Measurements from ENCODE around the gene PRKAR1B.

Gene PRKAR1B

DNA sequence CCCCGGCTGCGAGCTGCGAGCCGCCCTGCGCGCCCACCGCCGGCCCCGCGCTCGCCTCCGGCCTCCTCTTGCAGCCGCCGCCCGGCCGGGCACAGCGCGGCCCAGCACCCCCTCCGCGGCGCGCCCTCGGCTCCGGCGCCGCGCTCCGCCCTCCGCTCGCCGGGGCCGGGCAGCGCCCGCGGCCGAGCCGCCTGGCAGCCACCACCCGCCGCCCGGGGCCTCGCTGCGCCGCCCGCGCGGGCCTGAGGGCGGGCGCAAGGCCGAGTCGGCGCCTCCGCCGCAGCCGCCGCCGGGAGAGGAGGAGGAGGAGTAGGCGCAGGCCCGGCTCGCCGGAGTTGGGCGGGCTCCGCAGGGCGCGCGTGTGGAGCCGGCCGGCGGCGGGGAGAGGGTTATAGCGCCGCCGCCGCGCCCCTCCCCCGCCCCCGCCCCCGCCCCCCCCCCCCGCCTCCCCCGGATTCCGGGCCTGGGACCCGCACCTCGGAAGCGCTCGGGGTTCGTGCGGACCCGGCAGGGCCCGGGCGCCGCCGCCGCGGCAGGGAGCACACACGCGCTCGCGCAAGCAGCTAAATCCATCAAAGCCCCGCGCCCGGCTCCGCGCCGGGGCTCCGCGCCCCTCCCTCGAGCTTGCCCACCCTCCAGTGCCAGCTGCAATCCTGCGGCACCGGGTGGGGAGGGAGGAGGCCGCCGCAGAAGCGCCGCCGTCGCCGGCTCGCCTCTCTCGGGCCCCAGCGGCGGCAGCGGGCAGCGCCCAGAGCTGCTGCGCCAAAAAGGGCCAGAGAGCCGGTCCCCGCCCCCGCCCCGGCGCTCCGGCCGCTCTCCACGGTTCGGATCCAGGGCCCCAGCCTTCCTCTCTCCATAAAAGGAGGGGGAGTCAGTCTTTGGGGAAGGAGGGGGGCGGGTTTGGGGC lies 207.3 kb downstream of the PRKAR1B start, which contains the start of gene PDGFA:
TSS of gene PDGFA (minus strand) at position 363 of the 907 bp plus-strand sequence. CDS start 845 bp downstream, outside the sequence.
- peaks cover 33% of the 10 kb centered on the region for H3K27me3 ChIP-seq (ENCODE audit: insufficient read depth, insufficient read length)
- H3K4me1 ChIP-seq (ENCODE audit: insufficient read depth, insufficient read length), result peaks cover 21% of the 10 kb centered on the region
- DNase-seq (ENCODE audit: low read depth, low spot score), result no peak
- TF ChIP-seq SUZ12 (IDR thresholded peaks at IDR 0.05; ENCODE audit: extremely low read depth, insufficient read depth, insufficient read length) (no peak), ZNF274 (IDR thresholded peaks at IDR 0.05; ENCODE audit: low read depth, low read length) (no peak), YY1 (IDR thresholded peaks at IDR 0.05; ENCODE audit: insufficient read depth, insufficient read length) (no peak)
- no peaks in the 10 kb centered on the region for H3K9me3 ChIP-seq (ENCODE audit: insufficient read depth, low read length)
- peak within 1 kb of the TSS; percentile 98 for H3K9ac ChIP-seq (ENCODE audit: insufficient read length, low read depth)
- H3K4me3 ChIP-seq (ENCODE audit: insufficient read length, low read depth), result peak within 1 kb of the TSS; percentile 89
- peaks cover 13% of the 10 kb centered on the region for H3K36me3 ChIP-seq (ENCODE audit: insufficient read depth, insufficient read length, low read length)

DNA sequence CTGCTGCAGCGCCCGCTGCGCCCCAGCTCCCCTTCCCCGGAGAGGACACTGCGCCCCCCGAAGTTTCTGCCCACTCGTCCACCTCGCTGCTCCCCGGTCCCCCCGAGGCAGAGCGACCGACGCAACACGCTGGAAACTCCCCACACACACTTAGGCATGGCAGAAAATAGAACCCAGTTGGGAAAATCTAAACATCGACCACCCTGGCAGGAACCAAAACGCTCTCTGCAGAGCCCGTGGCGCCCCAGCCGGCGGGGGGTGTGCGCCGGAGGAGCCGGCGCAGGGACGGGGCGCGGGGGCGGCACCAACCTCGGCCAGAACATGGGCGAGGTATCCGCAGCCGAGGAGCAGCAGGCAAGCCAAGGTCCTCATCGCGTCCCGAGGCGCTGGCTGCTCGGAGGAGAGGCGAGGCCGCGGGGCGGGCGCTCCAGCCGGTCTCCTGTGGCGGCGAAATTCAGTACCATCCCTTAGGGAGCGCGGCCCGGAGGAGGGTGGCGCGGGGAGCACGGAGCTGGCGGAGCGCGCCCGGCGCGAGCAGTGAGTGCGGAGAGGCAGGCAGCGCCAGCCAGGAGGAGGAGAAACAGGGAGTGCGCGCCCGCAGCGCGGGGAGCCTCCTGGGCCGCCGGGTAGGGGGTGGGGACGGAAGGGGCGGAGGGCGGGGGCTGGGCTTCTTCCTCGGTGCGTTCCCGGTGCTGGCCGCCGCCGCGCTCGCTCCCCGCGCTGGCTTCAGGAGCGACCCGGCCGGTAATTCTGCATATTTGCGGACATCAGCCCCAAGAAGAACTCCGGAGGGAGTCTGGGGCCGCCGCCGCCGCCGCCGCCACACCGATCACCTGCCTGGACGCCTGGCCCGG lies 208.2 kb downstream of the PRKAR1B start:
- no peak for TF ChIP-seq SUZ12 (IDR thresholded peaks at IDR 0.05; ENCODE audit: extremely low read depth, insufficient read depth, insufficient read length)
- TF ChIP-seq YY1 (IDR thresholded peaks at IDR 0.05; ENCODE audit: insufficient read depth, insufficient read length), result no peak
- TF ChIP-seq ZNF274 (IDR thresholded peaks at IDR 0.05; ENCODE audit: low read depth, low read length), result no peak
- H3K9me3 ChIP-seq (ENCODE audit: insufficient read depth, low read length), result no peaks in the 10 kb centered on the region
- H3K27me3 ChIP-seq (ENCODE audit: insufficient read depth, insufficient read length), result peaks cover 33% of the 10 kb centered on the region
- peaks cover 30% of the 10 kb centered on the region for H3K4me1 ChIP-seq (ENCODE audit: insufficient read depth, insufficient read length)
- no peak for DNase-seq (ENCODE audit: low read depth, low spot score)
- peaks cover 22% of the 10 kb centered on the region for H3K36me3 ChIP-seq (ENCODE audit: insufficient read depth, insufficient read length, low read length)
- H3K4me3 ChIP-seq (ENCODE audit: insufficient read length, low read depth), result peak overlapping the region; percentile 89
- peak overlapping the region; percentile 98 for H3K9ac ChIP-seq (ENCODE audit: insufficient read length, low read depth)

DNA sequence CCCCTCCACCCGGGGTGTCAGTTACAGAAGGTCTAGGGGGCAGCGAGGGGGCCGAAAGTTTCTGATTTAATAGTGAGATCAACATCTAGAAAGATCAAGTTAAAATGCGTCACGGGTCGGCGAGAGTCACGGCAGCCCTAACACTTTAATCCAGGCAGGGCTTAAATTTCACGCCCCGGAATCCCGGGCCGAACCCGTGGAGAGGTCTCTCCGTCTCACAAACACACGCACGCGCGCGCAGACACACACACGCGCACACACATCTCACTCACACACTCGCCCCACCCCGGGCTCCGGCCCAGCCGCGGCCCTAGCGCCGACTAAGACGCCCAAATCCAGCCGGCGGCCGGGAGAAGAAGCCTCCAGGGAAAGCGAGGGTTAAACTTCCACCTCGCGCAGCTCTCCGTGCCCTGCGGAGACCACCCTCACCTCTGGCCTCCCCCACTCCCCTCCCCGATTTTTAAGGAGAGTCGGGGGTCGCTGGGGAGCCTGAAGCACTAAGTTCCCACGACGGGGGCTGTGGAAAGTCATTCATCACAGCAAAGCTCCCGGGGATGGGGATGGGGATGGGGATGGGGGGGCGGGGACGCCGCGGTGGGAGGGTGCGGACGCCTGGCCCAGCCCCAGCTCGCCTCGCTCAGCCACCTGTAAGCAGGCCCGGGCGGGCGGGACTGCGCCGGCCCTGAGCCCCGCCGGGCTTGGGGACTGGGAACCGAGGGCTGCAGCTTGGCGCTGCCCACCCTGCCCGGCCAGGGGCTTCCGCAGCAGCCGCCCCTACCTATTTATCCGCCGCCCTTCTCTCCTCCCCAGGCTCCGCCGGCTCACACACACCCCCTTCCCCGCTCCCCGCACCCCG lies 209.1 kb downstream of the PRKAR1B start:
- TF ChIP-seq SUZ12 (IDR thresholded peaks at IDR 0.05; ENCODE audit: extremely low read depth, insufficient read depth, insufficient read length) (no peak), YY1 (IDR thresholded peaks at IDR 0.05; ENCODE audit: insufficient read depth, insufficient read length) (no peak), ZNF274 (IDR thresholded peaks at IDR 0.05; ENCODE audit: low read depth, low read length) (no peak)
- no peak for DNase-seq (ENCODE audit: low read depth, low spot score)
- peak overlapping the region; percentile 89 for H3K4me3 ChIP-seq (ENCODE audit: insufficient read length, low read depth)
- peak overlapping the region; percentile 98 for H3K9ac ChIP-seq (ENCODE audit: insufficient read length, low read depth)
- no peaks in the 10 kb centered on the region for H3K9me3 ChIP-seq (ENCODE audit: insufficient read depth, low read length)
- peaks cover 29% of the 10 kb centered on the region for H3K36me3 ChIP-seq (ENCODE audit: insufficient read depth, insufficient read length, low read length)
- peaks cover 26% of the 10 kb centered on the region for H3K27me3 ChIP-seq (ENCODE audit: insufficient read depth, insufficient read length)
- H3K4me1 ChIP-seq (ENCODE audit: insufficient read depth, insufficient read length), result peaks cover 33% of the 10 kb centered on the region

DNA sequence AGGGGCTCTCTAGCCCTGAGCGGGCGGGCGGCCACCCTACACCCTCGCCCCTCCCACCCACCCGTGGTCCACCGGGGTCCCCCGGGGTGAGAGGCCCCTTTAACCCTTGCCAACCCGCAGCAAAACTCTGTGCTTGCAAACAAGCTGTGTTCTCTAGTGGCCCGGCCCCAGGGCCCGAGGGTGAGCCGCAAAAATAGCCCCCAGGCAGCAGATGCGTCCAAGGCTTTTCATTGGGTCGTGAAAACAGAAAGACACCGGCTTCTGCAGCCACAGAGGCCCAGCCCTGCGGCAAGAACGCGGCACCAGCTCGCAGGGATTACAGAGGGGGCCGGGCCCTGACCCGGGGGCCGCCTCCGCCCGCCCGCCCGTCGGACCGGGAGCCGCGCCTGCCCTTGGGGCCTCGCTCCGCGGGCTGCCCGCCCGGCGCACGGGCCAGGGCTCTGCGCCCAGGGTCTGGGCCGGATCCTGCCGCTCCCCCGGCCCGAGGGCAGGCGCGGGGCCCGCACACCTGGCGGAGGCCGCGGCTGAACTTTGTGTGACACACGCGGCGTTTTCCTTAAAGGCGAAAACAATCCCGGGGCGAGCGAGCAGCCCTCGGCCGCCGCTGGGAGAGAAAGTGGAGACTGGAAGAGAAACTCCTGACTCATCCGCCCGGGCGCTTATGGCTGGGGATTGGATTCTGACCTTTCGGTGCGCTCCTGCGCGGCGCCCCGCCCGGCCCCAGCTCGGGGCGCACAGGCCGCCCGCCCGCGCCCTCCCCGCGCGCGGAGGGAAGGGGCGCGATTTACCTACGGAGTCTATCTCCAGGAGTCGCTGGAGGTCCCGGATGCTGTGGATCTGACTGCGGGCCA lies 210.2 kb downstream of the PRKAR1B start:
- Histone ChIP-seq H3K27me3 (ENCODE audit: insufficient read depth, insufficient read length) (peaks cover 14% of the 10 kb centered on the region), H3K36me3 (ENCODE audit: insufficient read depth, insufficient read length, low read length) (peaks cover 40% of the 10 kb centered on the region), H3K9ac (ENCODE audit: insufficient read length, low read depth) (peak overlapping the region; percentile 98), H3K9me3 (ENCODE audit: insufficient read depth, low read length) (no peaks in the 10 kb centered on the region), H3K4me3 (ENCODE audit: insufficient read length, low read depth) (peak overlapping the region; percentile 89), H3K4me1 (ENCODE audit: insufficient read depth, insufficient read length) (peaks cover 37% of the 10 kb centered on the region)
- no peak for DNase-seq (ENCODE audit: low read depth, low spot score)
- TF ChIP-seq YY1 (IDR thresholded peaks at IDR 0.05; ENCODE audit: insufficient read depth, insufficient read length) (no peak), SUZ12 (IDR thresholded peaks at IDR 0.05; ENCODE audit: extremely low read depth, insufficient read depth, insufficient read length) (no peak), ZNF274 (IDR thresholded peaks at IDR 0.05; ENCODE audit: low read depth, low read length) (no peak)

DNA sequence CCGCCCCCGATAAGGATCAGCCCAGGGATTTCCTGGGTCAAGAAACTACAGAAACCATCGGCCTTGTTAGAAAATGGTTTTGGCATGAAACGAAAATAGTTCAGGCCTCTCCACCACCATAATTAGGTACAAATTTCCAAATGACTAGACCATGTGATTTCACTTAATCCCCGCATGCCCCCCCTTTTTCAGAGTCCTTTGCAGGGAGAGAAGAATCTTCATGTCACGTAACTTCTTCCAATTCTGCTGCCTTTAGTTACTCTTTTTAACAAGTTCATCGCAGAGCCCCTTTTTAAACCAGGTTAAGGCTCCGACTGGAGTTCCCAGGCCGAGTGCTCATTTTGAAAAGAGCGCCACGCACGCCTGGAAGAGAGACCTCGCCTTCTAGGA lies 210.9 kb downstream of the PRKAR1B start:
- no peak for DNase-seq (ENCODE audit: low read depth, low spot score)
- H3K9me3 ChIP-seq (ENCODE audit: insufficient read depth, low read length), result no peaks in the 10 kb centered on the region
- peaks cover 8% of the 10 kb centered on the region for H3K27me3 ChIP-seq (ENCODE audit: insufficient read depth, insufficient read length)
- TF ChIP-seq YY1 (IDR thresholded peaks at IDR 0.05; ENCODE audit: insufficient read depth, insufficient read length) (no peak), SUZ12 (IDR thresholded peaks at IDR 0.05; ENCODE audit: extremely low read depth, insufficient read depth, insufficient read length) (no peak), ZNF274 (IDR thresholded peaks at IDR 0.05; ENCODE audit: low read depth, low read length) (no peak)
- peak overlapping the region; percentile 89 for H3K4me3 ChIP-seq (ENCODE audit: insufficient read length, low read depth)
- H3K4me1 ChIP-seq (ENCODE audit: insufficient read depth, insufficient read length), result peaks cover 39% of the 10 kb centered on the region
- H3K36me3 ChIP-seq (ENCODE audit: insufficient read depth, insufficient read length, low read length), result peaks cover 47% of the 10 kb centered on the region
- peak overlapping the region; percentile 98 for H3K9ac ChIP-seq (ENCODE audit: insufficient read length, low read depth)

DNA sequence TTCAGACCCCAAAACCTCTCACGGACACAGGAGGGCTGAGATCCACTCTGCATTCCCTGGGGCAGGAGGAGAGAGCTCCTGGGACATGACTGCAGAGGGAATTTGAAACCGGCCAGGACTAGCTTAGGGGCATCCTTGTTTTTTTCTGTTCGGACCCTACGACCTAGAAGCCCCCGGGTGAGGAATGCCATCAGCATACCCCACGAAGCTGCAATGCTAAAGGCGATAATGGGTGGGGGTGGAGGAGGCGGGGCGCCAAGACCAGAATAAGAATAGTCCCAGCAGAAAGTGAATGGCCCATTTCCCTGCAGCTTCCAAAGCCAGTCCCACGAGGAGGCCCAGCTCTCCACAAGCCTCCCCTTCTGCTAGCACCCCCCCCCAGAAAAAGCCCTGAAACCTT lies 211.5 kb downstream of the PRKAR1B start:
- peaks cover 2% of the 10 kb centered on the region for H3K27me3 ChIP-seq (ENCODE audit: insufficient read depth, insufficient read length)
- no peaks in the 10 kb centered on the region for H3K9me3 ChIP-seq (ENCODE audit: insufficient read depth, low read length)
- H3K4me3 ChIP-seq (ENCODE audit: insufficient read length, low read depth), result peak overlapping the region; percentile 2
- no peak for TF ChIP-seq SUZ12 (IDR thresholded peaks at IDR 0.05; ENCODE audit: extremely low read depth, insufficient read depth, insufficient read length)
- TF ChIP-seq ZNF274 (IDR thresholded peaks at IDR 0.05; ENCODE audit: low read depth, low read length), result no peak
- no peak for TF ChIP-seq YY1 (IDR thresholded peaks at IDR 0.05; ENCODE audit: insufficient read depth, insufficient read length)
- H3K36me3 ChIP-seq (ENCODE audit: insufficient read depth, insufficient read length, low read length), result peaks cover 51% of the 10 kb centered on the region
- peak; percentile 98 for DNase-seq (ENCODE audit: low read depth, low spot score)
- peak overlapping the region; percentile 82 for H3K9ac ChIP-seq (ENCODE audit: insufficient read length, low read depth)
- H3K4me1 ChIP-seq (ENCODE audit: insufficient read depth, insufficient read length), result peaks cover 41% of the 10 kb centered on the region

All from NT2/D1 (cell line).